ENCODE data around the gene GCSAM. TPM values are rescaled to one million over a fixed set of nuclear protein-coding genes. Genes with fewer than 3 reads are reported as not detected.

GCSAM gene
- polyA plus RNA-seq, 1 of the 3 experiments (the other 2 are of a cell fraction), result not detected

DNA sequence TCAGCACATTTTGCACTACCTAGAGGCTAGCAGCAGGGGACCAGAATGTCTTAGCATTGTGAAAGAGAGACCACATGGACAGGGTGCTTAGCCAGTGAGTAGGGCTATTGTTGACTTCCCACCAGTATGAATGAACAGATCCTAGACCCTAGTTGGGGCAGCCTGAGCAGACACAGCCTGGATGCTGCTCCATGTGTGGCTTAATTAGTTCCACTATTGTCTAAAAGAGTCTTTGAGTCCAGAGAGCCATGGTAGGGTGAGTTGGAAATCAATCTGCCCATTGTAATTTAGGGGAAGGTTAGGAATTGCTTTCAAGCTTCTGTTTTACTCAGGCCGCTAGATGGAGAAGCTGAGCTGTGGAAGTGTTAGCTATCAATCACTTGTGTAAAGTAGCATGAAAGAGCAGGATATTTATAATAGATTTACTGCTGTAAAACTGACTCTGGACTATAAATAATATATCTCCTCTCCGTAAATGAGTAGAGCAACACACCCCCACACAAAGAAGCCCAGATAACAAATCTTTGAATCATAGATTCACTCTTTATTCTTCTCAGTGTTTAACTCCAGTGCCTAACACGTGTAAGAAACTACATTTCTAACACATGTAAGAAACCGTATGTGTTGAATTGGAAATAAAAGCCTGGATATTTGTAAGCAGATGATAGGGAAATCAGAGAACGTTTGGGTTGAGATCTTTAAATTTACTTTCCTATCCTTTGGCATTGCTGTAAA is 4.1 kb upstream of the GCSAM start:
- Histone ChIP-seq H3K27me3 (ENCODE audit: insufficient read depth) (no peaks in the 10 kb centered on the region), H3K27ac (ENCODE audit: low read depth in 2 of 2, low read length in 1 of 2) (no peak overlapping the region), H3K9me3 (no peaks in the 10 kb centered on the region), H3K4me2 (no peak overlapping the region), H3K4me1 (ENCODE audit: control insufficient read depth in 1 of 2, insufficient read depth in 2 of 2, low read depth in 1 of 2, low read length in 1 of 2) (peaks cover 0 to 4% of the 10 kb centered on the region in 2 experiments; a peak in 2 of 4 replicates), H3K4me3 (ENCODE audit: low read depth in 2 of 2, low read length in 1 of 2) (no peak overlapping the region; a peak in 1 of 4 replicates), H4K20me1 (ENCODE audit: insufficient read depth) (no peaks in the 10 kb centered on the region), H2AFZ (ENCODE audit: low read depth) (no peak overlapping the region), H3K9me2 (no peaks in the 10 kb centered on the region), H3K9ac (no peak overlapping the region), H3F3A (replicated peaks; ENCODE audit: insufficient read depth) (no peaks in the 10 kb centered on the region), H3K79me2 (ENCODE audit: insufficient read depth) (no peaks in the 10 kb centered on the region), H3K36me3 (replicated peaks in 1 of 2; ENCODE audit: control insufficient read depth in 1 of 2, insufficient read depth in 2 of 2, low read length in 1 of 2) (no peaks in the 10 kb centered on the region)
- DNase-seq, result no peak
- WGBS (ENCODE audit: low lambda C conversion rate), result 43% methylated on average over 5 of the region's 5 CpGs
- CTCF ChIA-PET, result interaction anchor here (0.5 to 3.2 kb wide), 14 partner anchors 10 to 396 kb away, joined by 3 to 10 read pairs (median 4); no protein-coding TSS in a partner anchor
- POLR2A ChIA-PET, result no interaction called here
- TF ChIP-seq RXRA (IDR thresholded peaks at IDR 0.05; ENCODE audit: borderline replicate concordance, low read depth) (no peak), YY1 (IDR thresholded peaks at IDR 0.05; ENCODE audit: low read depth) (no peak), JUND (IDR thresholded peaks at IDR 0.05) (no peak), TEAD4 (IDR thresholded peaks at IDR 0.05; ENCODE audit: borderline replicate concordance, insufficient read depth) (no peak), TCF12 (IDR thresholded peaks at IDR 0.05) (no peak), CTCF (IDR thresholded peaks at IDR 0.05) (peak; percentile 43), TAF1 (IDR thresholded peaks at IDR 0.05; ENCODE audit: borderline replicate concordance, low read depth, low read length) (no peak), GABPA (IDR thresholded peaks at IDR 0.05; ENCODE audit: low read depth) (no peak), RCOR1 (IDR thresholded peaks at IDR 0.05; ENCODE audit: low read length) (no peak), FOXJ3 (CRISPR knock-in tag; IDR thresholded peaks at IDR 0.05) (no peak), EZH2phosphoT487 (IDR thresholded peaks at IDR 0.05; ENCODE audit: borderline replicate concordance, low read depth) (no peak), CHD2 (IDR thresholded peaks at IDR 0.05; ENCODE audit: low read length, partially characterized antibody) (no peak), FOXM1 (IDR thresholded peaks at IDR 0.05; ENCODE audit: low read depth) (no peak), RFX5 (IDR thresholded peaks at IDR 0.05; ENCODE audit: low read length) (no peak), GATA2 (CRISPR knock-in tag; IDR thresholded peaks at IDR 0.05) (no peak), EP300 (IDR thresholded peaks at IDR 0.05; ENCODE audit: borderline replicate concordance in 1 of 2, low read depth in 1 of 2, low read length in 1 of 2) (no peak), RAD21 (IDR thresholded peaks at IDR 0.05; ENCODE audit: low read length) (peak; percentile 72), MAX (IDR thresholded peaks at IDR 0.05; ENCODE audit: low read depth) (no peak), POLR2AphosphoS5 (IDR thresholded peaks at IDR 0.05; ENCODE audit: low read depth, low read length) (no peak), ZBTB33 (IDR thresholded peaks at IDR 0.05; ENCODE audit: borderline replicate concordance, low read depth) (no peak), SMC3 (IDR thresholded peaks at IDR 0.05; ENCODE audit: low read depth, low read length) (peak; percentile 12; the same call in 1 of the 2 replicates)
- TF ChIP-seq, protein P1, sequence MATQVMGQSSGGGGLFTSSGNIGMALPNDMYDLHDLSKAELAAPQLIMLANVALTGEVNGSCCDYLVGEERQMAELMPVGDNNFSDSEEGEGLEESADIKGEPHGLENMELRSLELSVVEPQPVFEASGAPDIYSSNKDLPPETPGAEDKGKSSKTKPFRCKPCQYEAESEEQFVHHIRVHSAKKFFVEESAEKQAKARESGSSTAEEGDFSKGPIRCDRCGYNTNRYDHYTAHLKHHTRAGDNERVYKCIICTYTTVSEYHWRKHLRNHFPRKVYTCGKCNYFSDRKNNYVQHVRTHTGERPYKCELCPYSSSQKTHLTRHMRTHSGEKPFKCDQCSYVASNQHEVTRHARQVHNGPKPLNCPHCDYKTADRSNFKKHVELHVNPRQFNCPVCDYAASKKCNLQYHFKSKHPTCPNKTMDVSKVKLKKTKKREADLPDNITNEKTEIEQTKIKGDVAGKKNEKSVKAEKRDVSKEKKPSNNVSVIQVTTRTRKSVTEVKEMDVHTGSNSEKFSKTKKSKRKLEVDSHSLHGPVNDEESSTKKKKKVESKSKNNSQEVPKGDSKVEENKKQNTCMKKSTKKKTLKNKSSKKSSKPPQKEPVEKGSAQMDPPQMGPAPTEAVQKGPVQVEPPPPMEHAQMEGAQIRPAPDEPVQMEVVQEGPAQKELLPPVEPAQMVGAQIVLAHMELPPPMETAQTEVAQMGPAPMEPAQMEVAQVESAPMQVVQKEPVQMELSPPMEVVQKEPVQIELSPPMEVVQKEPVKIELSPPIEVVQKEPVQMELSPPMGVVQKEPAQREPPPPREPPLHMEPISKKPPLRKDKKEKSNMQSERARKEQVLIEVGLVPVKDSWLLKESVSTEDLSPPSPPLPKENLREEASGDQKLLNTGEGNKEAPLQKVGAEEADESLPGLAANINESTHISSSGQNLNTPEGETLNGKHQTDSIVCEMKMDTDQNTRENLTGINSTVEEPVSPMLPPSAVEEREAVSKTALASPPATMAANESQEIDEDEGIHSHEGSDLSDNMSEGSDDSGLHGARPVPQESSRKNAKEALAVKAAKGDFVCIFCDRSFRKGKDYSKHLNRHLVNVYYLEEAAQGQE (IDR thresholded peaks at IDR 0.05; ENCODE audit: low read depth, low read length), result no peak
- TF ChIP-seq, protein P2, sequence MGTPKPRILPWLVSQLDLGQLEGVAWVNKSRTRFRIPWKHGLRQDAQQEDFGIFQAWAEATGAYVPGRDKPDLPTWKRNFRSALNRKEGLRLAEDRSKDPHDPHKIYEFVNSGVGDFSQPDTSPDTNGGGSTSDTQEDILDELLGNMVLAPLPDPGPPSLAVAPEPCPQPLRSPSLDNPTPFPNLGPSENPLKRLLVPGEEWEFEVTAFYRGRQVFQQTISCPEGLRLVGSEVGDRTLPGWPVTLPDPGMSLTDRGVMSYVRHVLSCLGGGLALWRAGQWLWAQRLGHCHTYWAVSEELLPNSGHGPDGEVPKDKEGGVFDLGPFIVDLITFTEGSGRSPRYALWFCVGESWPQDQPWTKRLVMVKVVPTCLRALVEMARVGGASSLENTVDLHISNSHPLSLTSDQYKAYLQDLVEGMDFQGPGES (IDR thresholded peaks at IDR 0.05; ENCODE audit: low read depth, low read length), result no peak
- TF ChIP-seq, protein P3, sequence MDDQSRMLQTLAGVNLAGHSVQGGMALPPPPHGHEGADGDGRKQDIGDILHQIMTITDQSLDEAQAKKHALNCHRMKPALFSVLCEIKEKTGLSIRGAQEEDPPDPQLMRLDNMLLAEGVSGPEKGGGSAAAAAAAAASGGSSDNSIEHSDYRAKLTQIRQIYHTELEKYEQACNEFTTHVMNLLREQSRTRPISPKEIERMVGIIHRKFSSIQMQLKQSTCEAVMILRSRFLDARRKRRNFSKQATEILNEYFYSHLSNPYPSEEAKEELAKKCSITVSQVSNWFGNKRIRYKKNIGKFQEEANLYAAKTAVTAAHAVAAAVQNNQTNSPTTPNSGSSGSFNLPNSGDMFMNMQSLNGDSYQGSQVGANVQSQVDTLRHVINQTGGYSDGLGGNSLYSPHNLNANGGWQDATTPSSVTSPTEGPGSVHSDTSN (IDR thresholded peaks at IDR 0.05), result 0 out of 2 replicates have a peak, but pooled peaks have one; percentile 18

All from SK-N-SH (cell line).